Nephron (organoid): ENCODE data around the gene WAS.

Experiments
- H3K27ac Mint-ChIP-seq, 3 experiments: 2 replicates each; pipeline ENCODE4 v1.8.0; 2020; ENCODE audit warnings: mixed read lengths in 3 of 3, mild to moderate bottlenecking in 2 of 3, moderate library complexity in 1 of 3
- H3K27me3 Mint-ChIP-seq: 2 replicates; pipeline ENCODE4 v1.8.0; 2021; ENCODE audit warnings: low read depth, mild to moderate bottlenecking, moderate library complexity, mixed read lengths
- H3K36me3 Mint-ChIP-seq: 2 replicates; pipeline ENCODE4 v1.8.0; 2020; ENCODE audit warnings: low read depth, mixed read lengths
- H3K4me1 Mint-ChIP-seq: 2 replicates; pipeline ENCODE4 v1.8.0; 2020; ENCODE audit warnings: mixed read lengths
- H3K4me3 Mint-ChIP-seq, 3 experiments: 2 replicates each; pipeline ENCODE4 v1.8.0; 2020; ENCODE audit warnings: mild to moderate bottlenecking in 3 of 3, mixed read lengths in 3 of 3, moderate library complexity in 2 of 3
- H3K9me3 Mint-ChIP-seq: 2 replicates; pipeline ENCODE4 v1.8.0; 2020; ENCODE audit warnings: mixed read lengths
- TF ChIP-seq, protein P1 (sequence below), 3 experiments: fragments of 200-600 bp; sonication (generic); IDR thresholded peaks; one replicate each; pipeline ENCODE4 v1.5.0; 2021; ENCODE audit warnings: antibody characterized with exemption in 3 of 3; ENCODE audit not compliant: unreplicated experiment in 3 of 3

The WAS gene

DNA sequence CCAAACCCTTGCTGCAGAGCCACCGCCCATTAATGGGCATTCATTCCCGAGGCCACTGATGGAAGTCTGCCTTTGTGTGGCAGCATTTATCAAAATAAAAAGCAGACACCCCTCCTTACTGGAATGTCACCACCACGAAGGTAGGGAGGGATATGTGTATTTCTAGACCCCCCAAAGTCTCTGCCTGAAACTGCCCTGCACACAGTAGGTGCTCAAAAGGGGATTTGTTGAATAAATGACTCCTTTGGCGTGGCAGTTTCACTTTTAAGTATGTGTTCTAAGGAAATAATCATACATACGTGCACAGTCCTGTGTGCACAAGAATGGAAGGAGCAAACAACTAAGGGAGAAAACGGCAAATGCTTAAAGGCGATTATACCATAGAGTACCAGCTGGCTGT is 54.3 kb downstream of the WAS start:
- peak overlapping the region; percentile 99 to 100 (median 100) for H3K27ac Mint-ChIP-seq
- H3K9me3 Mint-ChIP-seq: peaks cover 7% of the 10 kb centered on the region
- peaks cover 4% of the 10 kb centered on the region for H3K36me3 Mint-ChIP-seq
- peaks cover 11% of the 10 kb centered on the region for H3K4me1 Mint-ChIP-seq
- peak overlapping the region; percentile 87 to 95 (median 92) for H3K4me3 Mint-ChIP-seq
- H3K27me3 Mint-ChIP-seq: no peaks in the 10 kb centered on the region
- TF ChIP-seq, protein P1, sequence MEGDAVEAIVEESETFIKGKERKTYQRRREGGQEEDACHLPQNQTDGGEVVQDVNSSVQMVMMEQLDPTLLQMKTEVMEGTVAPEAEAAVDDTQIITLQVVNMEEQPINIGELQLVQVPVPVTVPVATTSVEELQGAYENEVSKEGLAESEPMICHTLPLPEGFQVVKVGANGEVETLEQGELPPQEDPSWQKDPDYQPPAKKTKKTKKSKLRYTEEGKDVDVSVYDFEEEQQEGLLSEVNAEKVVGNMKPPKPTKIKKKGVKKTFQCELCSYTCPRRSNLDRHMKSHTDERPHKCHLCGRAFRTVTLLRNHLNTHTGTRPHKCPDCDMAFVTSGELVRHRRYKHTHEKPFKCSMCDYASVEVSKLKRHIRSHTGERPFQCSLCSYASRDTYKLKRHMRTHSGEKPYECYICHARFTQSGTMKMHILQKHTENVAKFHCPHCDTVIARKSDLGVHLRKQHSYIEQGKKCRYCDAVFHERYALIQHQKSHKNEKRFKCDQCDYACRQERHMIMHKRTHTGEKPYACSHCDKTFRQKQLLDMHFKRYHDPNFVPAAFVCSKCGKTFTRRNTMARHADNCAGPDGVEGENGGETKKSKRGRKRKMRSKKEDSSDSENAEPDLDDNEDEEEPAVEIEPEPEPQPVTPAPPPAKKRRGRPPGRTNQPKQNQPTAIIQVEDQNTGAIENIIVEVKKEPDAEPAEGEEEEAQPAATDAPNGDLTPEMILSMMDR (IDR thresholded peaks at IDR 0.05; ENCODE audit: unreplicated experiment in 3 of 3): no peak
